ENCODE measurements around the gene SPINK13. TPM values are rescaled to one million over a fixed set of nuclear protein-coding genes. Genes with fewer than 3 reads are reported as not detected.
"Not testable (repeated sequence)": the region's sequence is repeated elsewhere in the genome, so short reads cannot be mapped to it uniquely, and the experiment has no call there.

The SPINK13 gene
- total RNA-seq, 1 experiment from 2014 or later, result not detected

DNA sequence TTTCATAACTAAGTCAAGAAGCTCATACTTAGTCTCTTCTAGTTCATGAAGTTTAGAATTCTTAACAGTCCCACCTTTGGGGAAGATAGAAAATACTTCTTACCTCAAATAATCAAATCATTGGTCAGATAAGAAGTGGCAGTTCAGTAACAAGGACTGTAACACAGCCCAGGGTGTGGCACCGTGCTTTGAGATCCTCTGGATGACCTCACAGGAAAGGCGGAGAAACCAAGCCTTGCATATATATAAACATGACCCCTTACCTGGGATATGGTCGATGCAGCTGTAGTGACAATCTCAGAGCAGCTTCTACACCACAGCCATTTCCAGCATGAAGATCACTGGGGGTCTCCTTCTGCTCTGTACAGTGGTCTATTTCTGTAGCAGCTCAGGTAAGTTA lies 43.6 kb downstream of the SPINK13 start, which contains the start of gene SPINK7:
SPINK7 (plus strand) TSS at position 271 of the 400 bp plus-strand sequence; CDS start at position 332, 61 bp downstream.
- intact Hi-C loops (cut with micrococcal nuclease; ENCODE audit: unreplicated experiment), result no loop called here
- TF ChIP-seq, protein P1, sequence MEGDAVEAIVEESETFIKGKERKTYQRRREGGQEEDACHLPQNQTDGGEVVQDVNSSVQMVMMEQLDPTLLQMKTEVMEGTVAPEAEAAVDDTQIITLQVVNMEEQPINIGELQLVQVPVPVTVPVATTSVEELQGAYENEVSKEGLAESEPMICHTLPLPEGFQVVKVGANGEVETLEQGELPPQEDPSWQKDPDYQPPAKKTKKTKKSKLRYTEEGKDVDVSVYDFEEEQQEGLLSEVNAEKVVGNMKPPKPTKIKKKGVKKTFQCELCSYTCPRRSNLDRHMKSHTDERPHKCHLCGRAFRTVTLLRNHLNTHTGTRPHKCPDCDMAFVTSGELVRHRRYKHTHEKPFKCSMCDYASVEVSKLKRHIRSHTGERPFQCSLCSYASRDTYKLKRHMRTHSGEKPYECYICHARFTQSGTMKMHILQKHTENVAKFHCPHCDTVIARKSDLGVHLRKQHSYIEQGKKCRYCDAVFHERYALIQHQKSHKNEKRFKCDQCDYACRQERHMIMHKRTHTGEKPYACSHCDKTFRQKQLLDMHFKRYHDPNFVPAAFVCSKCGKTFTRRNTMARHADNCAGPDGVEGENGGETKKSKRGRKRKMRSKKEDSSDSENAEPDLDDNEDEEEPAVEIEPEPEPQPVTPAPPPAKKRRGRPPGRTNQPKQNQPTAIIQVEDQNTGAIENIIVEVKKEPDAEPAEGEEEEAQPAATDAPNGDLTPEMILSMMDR (IDR thresholded peaks at IDR 0.05; ENCODE audit: insufficient read depth in 1 of 2, low read depth in 1 of 2, low read length in 1 of 2, severe bottlenecking in 1 of 2, unreplicated experiment in 1 of 2), result no peak
- Mint-ChIP-seq H3K36me3 (ENCODE audit: insufficient read depth, unreplicated experiment) (no peaks in the 10 kb centered on the region), H3K9me3 (ENCODE audit: unreplicated experiment) (peaks cover 19% of the 10 kb centered on the region), H3K4me1 (ENCODE audit: low read depth, unreplicated experiment) (no peaks in the 10 kb centered on the region), H3K27me3 (ENCODE audit: insufficient read depth, unreplicated experiment) (peaks cover 5% of the 10 kb centered on the region), H3K4me3 (ENCODE audit: unreplicated experiment) (no peak within 1 kb of the TSS), H3K27ac (ENCODE audit: unreplicated experiment) (no peak within 1 kb of the TSS)
- no TSS peak for BruUV-seq (replicated peaks)
- Histone ChIP-seq H3K27me3 (replicated peaks; ENCODE audit: control insufficient read depth, insufficient read depth, low read length) (no peaks in the 10 kb centered on the region), H3K4me3 (ENCODE audit: low read depth, low read length) (no peak within 1 kb of the TSS), H3K9me3 (no peaks in the 10 kb centered on the region; the same call in 1 of the 2 replicates), H3K4me1 (no peaks in the 10 kb centered on the region), H3K36me3 (ENCODE audit: control insufficient read depth, insufficient read depth, low read length) (no peaks in the 10 kb centered on the region)
- no peak for DNase-seq
- ChIA-PET POLR2A (no interaction called here), CTCF (no interaction called here)

DNA sequence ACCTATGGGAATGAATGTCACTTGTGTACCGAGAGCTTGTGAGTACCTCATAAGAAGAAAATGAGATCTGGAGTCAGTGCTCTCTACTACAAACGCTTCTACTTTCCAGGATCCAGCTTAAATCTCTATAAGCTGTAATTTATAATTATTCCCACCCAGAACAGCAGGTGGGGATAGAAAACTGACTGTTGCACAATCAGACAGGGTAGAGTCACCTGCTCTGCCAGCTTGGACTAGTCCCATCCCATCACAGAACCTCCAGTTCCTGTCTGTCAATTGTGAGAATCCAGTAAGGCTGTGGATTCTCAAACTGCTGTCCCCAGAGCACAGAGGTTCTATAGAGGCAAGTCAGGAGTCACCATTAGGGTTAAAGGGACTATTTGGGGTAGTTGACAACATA lies 45.6 kb downstream of the SPINK13 start:
- intact Hi-C loops (cut with micrococcal nuclease; ENCODE audit: unreplicated experiment), result loop anchor here (2.0 kb wide), 1 partner anchor 61 kb away; no protein-coding TSS in a partner anchor
- BruUV-seq (replicated peaks), result no TSS peak
- DNase-seq, result no peak

DNA sequence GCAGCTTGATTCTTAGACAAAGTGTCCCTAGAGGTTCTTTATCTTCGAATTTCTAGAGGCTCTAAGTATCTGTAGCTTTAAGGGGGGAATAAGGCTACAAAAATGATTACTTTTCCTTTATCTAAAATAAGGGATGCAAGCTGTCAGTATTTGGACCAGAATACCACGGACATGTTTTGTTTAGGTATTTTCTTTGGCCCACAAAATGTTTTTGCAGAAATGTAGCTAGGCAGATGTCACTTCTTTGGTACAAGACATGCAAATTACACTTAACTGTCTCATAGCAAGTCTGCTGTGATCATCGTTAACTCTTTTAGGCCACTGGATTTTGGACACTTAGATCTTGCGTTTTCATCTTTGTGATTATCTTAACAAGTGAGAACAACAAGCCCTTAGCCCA lies 46.1 kb downstream of the SPINK13 start:
- Histone ChIP-seq H3K4me1 (no peaks in the 10 kb centered on the region), H3K36me3 (ENCODE audit: control insufficient read depth, insufficient read depth, low read length) (no peaks in the 10 kb centered on the region)

More for the DNA sequence above, 45.6 kb downstream of the SPINK13 start:
- no peak overlapping the region for H3K27ac Mint-ChIP-seq (ENCODE audit: unreplicated experiment)
- H3K4me1 Mint-ChIP-seq (ENCODE audit: low read depth, unreplicated experiment), result no peaks in the 10 kb centered on the region
- no peaks in the 10 kb centered on the region for H3K36me3 Mint-ChIP-seq (ENCODE audit: insufficient read depth, unreplicated experiment)
- Histone ChIP-seq H3K27me3 (replicated peaks; ENCODE audit: control insufficient read depth, insufficient read depth, low read length) (no peaks in the 10 kb centered on the region), H3K9me3 (no peaks in the 10 kb centered on the region; the same call in 1 of the 2 replicates), H3K36me3 (ENCODE audit: control insufficient read depth, insufficient read depth, low read length) (no peaks in the 10 kb centered on the region), H3K4me3 (ENCODE audit: low read depth, low read length) (no peak overlapping the region), H3K4me1 (no peaks in the 10 kb centered on the region)
- H3K9me3 Mint-ChIP-seq (ENCODE audit: unreplicated experiment), result peaks cover 9% of the 10 kb centered on the region
- no peak overlapping the region for H3K4me3 Mint-ChIP-seq (ENCODE audit: unreplicated experiment)
- POLR2A ChIA-PET, result no interaction called here
- TF ChIP-seq, protein P1 (IDR thresholded peaks at IDR 0.05; ENCODE audit: insufficient read depth in 1 of 2, low read depth in 1 of 2, low read length in 1 of 2, severe bottlenecking in 1 of 2, unreplicated experiment in 1 of 2), result no peak
- CTCF ChIA-PET, result interaction anchor here (1.0 to 1.5 kb wide), 3 partner anchors 23 to 417 kb away, joined by 5 to 6 read pairs (median 5); no protein-coding TSS in a partner anchor
- H3K27me3 Mint-ChIP-seq (ENCODE audit: insufficient read depth, unreplicated experiment), result peaks cover 3% of the 10 kb centered on the region

DNA sequence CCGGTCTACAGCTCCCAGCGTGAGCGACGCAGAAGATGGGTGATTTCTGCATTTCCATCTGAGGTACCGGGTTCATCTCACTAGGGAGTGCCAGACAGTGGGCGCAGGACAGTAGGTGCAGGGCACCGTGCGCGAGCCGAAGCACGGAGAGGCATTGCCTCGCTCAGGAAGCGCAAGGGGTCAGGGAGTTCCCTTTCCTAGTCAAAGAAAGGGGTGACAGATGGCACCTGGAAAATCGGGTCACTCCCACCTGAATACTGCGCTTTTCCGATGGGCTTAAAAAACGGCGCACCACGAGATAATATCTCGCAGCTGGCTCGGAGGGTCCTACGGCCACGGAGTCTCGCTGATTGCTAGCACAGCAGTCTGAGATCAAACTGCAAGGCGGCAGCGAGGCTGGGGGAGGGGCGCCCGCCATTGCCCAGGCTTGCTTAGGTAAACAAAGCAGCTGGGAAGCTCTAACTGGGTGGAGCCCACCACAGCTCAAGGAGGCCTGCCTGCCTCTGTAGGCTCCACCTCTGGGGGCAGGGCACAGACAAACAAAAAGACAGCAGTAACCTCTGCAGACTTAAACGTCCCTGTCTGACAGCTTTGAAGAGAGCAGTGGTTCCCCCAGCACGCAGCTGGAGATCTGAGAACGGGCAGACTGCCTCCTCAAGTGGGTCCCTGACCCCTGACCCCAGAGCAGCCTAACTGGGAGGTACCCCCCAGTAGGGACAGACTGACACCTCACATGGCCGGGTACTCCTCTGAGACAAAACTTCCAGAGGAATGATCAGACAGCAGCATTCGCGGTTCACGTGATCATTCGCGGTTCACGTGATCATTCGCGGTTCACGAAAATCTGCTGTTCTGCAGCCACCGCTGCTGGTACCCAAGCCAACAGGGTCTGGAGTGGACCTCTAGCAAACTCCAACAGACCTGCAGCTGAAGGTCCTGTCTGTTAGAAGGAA lies 51.7 kb downstream of the SPINK13 start:
- H3K4me3 ChIP-seq (ENCODE audit: low read depth, low read length), result not testable (repeated sequence)

More for the DNA sequence above, 46.1 kb downstream of the SPINK13 start:
- TF ChIP-seq, protein P1 (IDR thresholded peaks at IDR 0.05; ENCODE audit: insufficient read depth in 1 of 2, low read depth in 1 of 2, low read length in 1 of 2, severe bottlenecking in 1 of 2, unreplicated experiment in 1 of 2), result no peak
- Mint-ChIP-seq H3K4me1 (ENCODE audit: low read depth, unreplicated experiment) (no peaks in the 10 kb centered on the region), H3K27me3 (ENCODE audit: insufficient read depth, unreplicated experiment) (peaks cover 2% of the 10 kb centered on the region), H3K9me3 (ENCODE audit: unreplicated experiment) (peaks cover 4% of the 10 kb centered on the region), H3K4me3 (ENCODE audit: unreplicated experiment) (no peak overlapping the region), H3K27ac (ENCODE audit: unreplicated experiment) (no peak overlapping the region), H3K36me3 (ENCODE audit: insufficient read depth, unreplicated experiment) (no peaks in the 10 kb centered on the region)
- no peaks in the 10 kb centered on the region for H3K27me3 ChIP-seq (replicated peaks; ENCODE audit: control insufficient read depth, insufficient read depth, low read length)
- no peaks in the 10 kb centered on the region; the same call in 1 of the 2 replicates for H3K9me3 ChIP-seq
- BruUV-seq (replicated peaks), result no TSS peak
- intact Hi-C loops (cut with micrococcal nuclease; ENCODE audit: unreplicated experiment), result loop anchor here (2.0 kb wide), 1 partner anchor 60 kb away; no protein-coding TSS in a partner anchor
- no peak for DNase-seq
- no peak overlapping the region for H3K4me3 ChIP-seq (ENCODE audit: low read depth, low read length)
- ChIA-PET CTCF (interaction anchor here (1.0 to 1.5 kb wide), 3 partner anchors 24 to 416 kb away, joined by 5 to 6 read pairs (median 5); no protein-coding TSS in a partner anchor), POLR2A (no interaction called here)

More for the DNA sequence above, 51.7 kb downstream of the SPINK13 start:
- H3K27me3 ChIP-seq (replicated peaks; ENCODE audit: control insufficient read depth, insufficient read depth, low read length); H3K9me3 ChIP-seq; H3K36me3 Mint-ChIP-seq (ENCODE audit: insufficient read depth, unreplicated experiment); H3K4me3 Mint-ChIP-seq (ENCODE audit: unreplicated experiment); DNase-seq; H3K27ac Mint-ChIP-seq (ENCODE audit: unreplicated experiment); H3K4me1 ChIP-seq; CTCF ChIA-PET; intact Hi-C loops (cut with micrococcal nuclease; ENCODE audit: unreplicated experiment); POLR2A ChIA-PET; H3K9me3 Mint-ChIP-seq (ENCODE audit: unreplicated experiment); H3K36me3 ChIP-seq (ENCODE audit: control insufficient read depth, insufficient read depth, low read length); H3K4me1 Mint-ChIP-seq (ENCODE audit: low read depth, unreplicated experiment); H3K27me3 Mint-ChIP-seq (ENCODE audit: insufficient read depth, unreplicated experiment); BruUV-seq (replicated peaks): not testable (repeated sequence)

Measured in Caco-2 (cell line).